ENCODE results near the gene ANKRD13A. TPM values are rescaled to one million over a fixed set of nuclear protein-coding genes. Genes with fewer than 3 reads are reported as not detected.

The ANKRD13A gene
- total and polyA plus RNA-seq, 8 donors: 13.0 to 150 (median 34.4) TPM

- no peaks in the 10 kb centered on the region for H3K27me3 ChIP-seq
- H3K4me3 ChIP-seq: peak overlapping the region; percentile 94 to 100 (median 96)
- no peaks in the 10 kb centered on the region for H3K9me3 ChIP-seq
- WGBS, 5 donors: 52 to 62% (median 58%) methylated on average over 9 of the region's 9 CpGs
- intact Hi-C loops (cut with DNase I; ENCODE audit: low total_unique reads): no loop called here
- H3K36me3 ChIP-seq: peaks cover 0 to 5% (median 5%) of the 10 kb centered on the region in 4 donors
- H3K4me1 ChIP-seq: peaks cover 39 to 82% (median 71%) of the 10 kb centered on the region in 4 donors
- TF ChIP-seq EP300 (IDR thresholded peaks at IDR 0.05) (no peak), POLR2AphosphoS5 (IDR thresholded peaks at IDR 0.05) (no peak), POLR2A (IDR thresholded peaks at IDR 0.05) (no peak), CTCF (IDR thresholded peaks at IDR 0.05) (no peak)
- DNase-seq: no peak
- peak overlapping the region in 4 of 5 donors; percentile 84 to 91 (median 88) for H3K27ac ChIP-seq
Observed at GRCh38 chr12:109998241-109998903, 858 bp upstream of the ANKRD13A start.

- intact Hi-C loops (cut with DNase I; ENCODE audit: low total_unique reads): no loop called here
- H3K27me3 ChIP-seq: no peaks in the 10 kb centered on the region
- peak overlapping the region; percentile 84 to 91 (median 87) for H3K27ac ChIP-seq
- H3K4me3 ChIP-seq: peak overlapping the region; percentile 94 to 100 (median 96)
- TF ChIP-seq POLR2AphosphoS5 (IDR thresholded peaks at IDR 0.05): no peak
- no peak for TF ChIP-seq CTCF (IDR thresholded peaks at IDR 0.05)
- TF ChIP-seq EP300 (IDR thresholded peaks at IDR 0.05): no peak
- no peak for TF ChIP-seq POLR2A (IDR thresholded peaks at IDR 0.05)
- H3K36me3 ChIP-seq: peaks cover 0 to 7% (median 5%) of the 10 kb centered on the region in 4 donors
- WGBS, 5 donors: 0 to 1% (median 1%) methylated on average over 14 to 27 of the region's 27 CpGs
- H3K4me1 ChIP-seq: peaks cover 35 to 82% (median 65%) of the 10 kb centered on the region in 4 donors
- DNase-seq: no peak
- no peaks in the 10 kb centered on the region for H3K9me3 ChIP-seq
Observed at GRCh38 chr12:109999649-109999971, 380 bp downstream of the ANKRD13A start.

GRCh38 chr12:109999983-110000505 lies 814 bp downstream of the ANKRD13A start:
- intact Hi-C loops (cut with DNase I; ENCODE audit: low total_unique reads): no loop called here

GRCh38 chr12:110001596-110001995 lies 2.4 kb downstream of the ANKRD13A start:
- Histone ChIP-seq H3K4me1 (peaks cover 30 to 82% (median 55%) of the 10 kb centered on the region in 4 donors), H3K27me3 (no peaks in the 10 kb centered on the region), H3K4me3 (no peak overlapping the region), H3K36me3 (peaks cover 0 to 7% (median 5%) of the 10 kb centered on the region in 4 donors), H3K27ac (peak overlapping the region in 4 of 5 donors; percentile 61 to 91 (median 69)), H3K9me3 (no peaks in the 10 kb centered on the region)
- 82 to 90% (median 85%) methylated on average over 4 of the region's 4 CpGs for WGBS, 5 donors
- intact Hi-C loops (cut with DNase I; ENCODE audit: low total_unique reads): no loop called here
- TF ChIP-seq POLR2A (IDR thresholded peaks at IDR 0.05): no peak
- TF ChIP-seq POLR2AphosphoS5 (IDR thresholded peaks at IDR 0.05): no peak
- no peak for TF ChIP-seq CTCF (IDR thresholded peaks at IDR 0.05)
- no peak for TF ChIP-seq EP300 (IDR thresholded peaks at IDR 0.05)
- DNase-seq: no peak

More at GRCh38 chr12:109999983-110000505, 814 bp downstream of the ANKRD13A start:
- peak; percentile 35 to 68 for DNase-seq
- Histone ChIP-seq H3K36me3 (peaks cover 0 to 7% (median 5%) of the 10 kb centered on the region in 4 donors), H3K27me3 (no peaks in the 10 kb centered on the region), H3K9me3 (no peaks in the 10 kb centered on the region), H3K4me3 (peak overlapping the region; percentile 94 to 100 (median 96)), H3K27ac (peak overlapping the region; percentile 84 to 91 (median 87)), H3K4me1 (peaks cover 31 to 82% (median 62%) of the 10 kb centered on the region in 4 donors)
- 0 to 2% (median 1%) methylated on average over 17 of the region's 17 CpGs for WGBS, 5 donors
- TF ChIP-seq POLR2AphosphoS5 (IDR thresholded peaks at IDR 0.05) (peak in 1 of 3 donors; percentile 33), POLR2A (IDR thresholded peaks at IDR 0.05) (no peak)

Data from stomach (tissue), 9 donors.